Glomerular visceral epithelial cell (primary cell): ENCODE data around the gene SUOX.
A peak's percentile ranks its signal among the peaks of the same experiment; 100 is the strongest.
"Not testable (repeated sequence)": the region's sequence is repeated elsewhere in the genome, so short reads cannot be mapped to it uniquely, and the experiment has no call there.

Experiments used
- DNase-seq: peaks from one replicate; pipeline ENCODE4 v3.0.0-alpha.2; 2016; ENCODE audit errors: extremely low spot score

SUOX gene

DNA sequence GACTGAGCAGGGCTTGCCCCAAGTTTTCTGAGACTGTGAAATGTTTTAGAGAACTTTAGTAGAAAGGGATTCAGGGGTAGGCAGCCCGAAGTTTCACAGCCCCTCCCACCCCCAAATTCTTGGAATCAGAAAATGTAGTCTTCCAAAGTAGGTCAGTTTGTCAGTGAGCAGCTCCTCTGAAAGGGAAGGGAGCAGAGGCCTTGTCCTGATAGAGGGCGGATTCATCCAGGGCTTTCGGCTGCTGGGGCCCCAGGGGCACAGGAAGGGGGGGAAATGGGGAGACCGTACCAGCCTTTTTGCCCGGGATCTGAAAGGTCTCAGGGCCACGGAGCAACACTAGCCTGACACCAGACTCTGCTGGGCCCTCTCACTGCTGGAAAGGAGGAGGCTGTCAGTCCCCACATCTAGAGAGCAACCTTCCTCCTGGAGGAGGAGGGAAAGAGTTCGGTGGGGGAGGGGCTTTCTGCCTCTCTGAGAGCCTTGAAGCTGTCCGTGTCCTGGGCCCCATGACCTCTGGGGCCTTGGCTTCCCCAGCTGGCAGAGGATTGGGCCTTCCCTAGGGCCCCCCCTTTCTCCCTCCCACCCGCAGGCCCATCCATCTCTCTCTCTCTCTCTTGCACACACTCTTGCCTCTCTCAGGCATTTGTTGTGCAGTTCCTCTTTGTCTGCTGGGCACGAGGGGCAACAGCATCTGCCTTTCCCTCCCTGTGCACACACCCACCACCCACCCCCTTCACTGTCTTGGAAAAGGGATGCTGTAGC is 23.5 kb downstream of the SUOX start, which contains the start of gene IKZF4:
Gene IKZF4 (plus strand): TSS at position 621 of the 762 bp plus-strand sequence. CDS start 451 bp downstream, outside the sequence.
- DNase-seq = no peak

DNA sequence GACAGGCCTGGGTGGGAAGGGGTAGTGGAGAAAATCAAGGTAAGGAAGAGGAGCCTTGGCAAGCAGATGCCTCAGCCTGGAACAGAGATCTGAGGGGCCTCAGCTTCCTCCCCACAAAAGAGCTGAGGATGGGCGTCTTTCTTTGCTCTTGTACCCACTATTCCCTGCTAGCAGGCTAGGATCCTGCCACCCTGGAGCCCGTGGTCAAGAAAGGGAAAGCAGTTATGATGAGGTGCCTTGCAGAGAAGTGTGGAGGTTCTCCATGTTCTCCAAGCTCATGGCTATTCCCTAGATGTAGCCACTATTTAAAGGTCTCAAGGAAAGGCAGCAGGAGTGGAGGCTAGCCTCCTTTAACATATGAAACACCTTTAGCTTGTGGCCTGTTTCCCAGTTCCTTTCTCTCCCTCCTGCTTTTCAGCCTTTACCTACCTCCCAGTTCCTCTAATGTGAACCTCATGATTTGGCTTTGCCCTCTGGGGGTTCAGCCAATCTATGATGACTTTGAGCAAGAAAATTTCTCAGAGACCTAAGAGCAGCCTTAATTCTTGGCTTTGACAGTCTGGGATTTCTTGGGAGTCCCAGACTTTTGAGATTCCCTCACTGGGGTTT is 24.9 kb downstream of the SUOX start:
- DNase-seq = no peak

DNA sequence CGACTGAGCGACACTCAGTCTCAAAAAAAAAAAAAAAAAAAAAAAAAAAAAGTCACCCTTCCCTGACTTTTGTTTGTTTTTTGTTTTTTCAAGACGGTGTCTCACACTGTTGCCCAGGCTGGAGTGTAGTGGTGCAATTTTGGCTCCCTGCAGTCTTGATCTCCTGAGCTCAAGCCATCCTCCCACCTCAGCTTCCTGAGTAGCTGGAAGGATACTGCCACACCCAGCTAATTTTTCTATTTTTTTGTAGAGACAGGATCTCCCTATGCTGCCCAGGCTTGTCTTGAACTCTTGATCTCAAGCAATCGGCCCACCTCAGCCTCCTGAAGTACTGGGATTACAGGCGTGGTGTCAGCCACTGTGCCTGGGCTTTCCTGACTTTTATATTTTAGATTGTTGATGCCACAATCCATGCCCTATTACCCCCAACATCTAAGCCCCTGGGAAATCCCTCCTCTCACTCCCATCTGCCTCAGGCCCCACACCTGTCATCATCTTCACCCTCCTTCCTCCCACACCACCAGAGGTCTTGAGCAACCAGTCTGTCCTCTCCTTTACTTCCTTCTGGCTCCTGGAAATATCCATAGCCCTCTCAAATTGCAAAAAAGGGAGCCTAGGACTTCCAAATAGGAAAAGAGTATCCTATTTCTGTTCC is 31.6 kb downstream of the SUOX start:
- DNase-seq = no peak

DNA sequence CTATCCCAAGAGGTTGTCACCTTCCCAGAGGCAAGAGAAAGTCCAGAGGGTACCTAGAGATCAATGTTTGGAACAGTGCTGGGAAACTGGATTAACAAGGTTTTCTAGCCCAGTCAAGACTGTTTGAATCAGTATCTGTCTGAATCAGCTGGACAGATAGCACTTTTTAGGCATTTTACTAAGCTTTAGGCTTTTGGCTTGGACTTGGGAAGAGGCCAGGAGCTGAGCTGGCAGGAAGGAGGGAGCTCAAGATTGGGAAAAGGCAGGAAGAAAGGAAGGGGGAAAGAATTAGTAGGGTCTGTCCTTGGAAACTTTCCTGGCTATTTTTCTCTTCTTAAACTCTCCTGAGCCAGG is 32.1 kb downstream of the SUOX start:
- DNase-seq = no peak

DNA sequence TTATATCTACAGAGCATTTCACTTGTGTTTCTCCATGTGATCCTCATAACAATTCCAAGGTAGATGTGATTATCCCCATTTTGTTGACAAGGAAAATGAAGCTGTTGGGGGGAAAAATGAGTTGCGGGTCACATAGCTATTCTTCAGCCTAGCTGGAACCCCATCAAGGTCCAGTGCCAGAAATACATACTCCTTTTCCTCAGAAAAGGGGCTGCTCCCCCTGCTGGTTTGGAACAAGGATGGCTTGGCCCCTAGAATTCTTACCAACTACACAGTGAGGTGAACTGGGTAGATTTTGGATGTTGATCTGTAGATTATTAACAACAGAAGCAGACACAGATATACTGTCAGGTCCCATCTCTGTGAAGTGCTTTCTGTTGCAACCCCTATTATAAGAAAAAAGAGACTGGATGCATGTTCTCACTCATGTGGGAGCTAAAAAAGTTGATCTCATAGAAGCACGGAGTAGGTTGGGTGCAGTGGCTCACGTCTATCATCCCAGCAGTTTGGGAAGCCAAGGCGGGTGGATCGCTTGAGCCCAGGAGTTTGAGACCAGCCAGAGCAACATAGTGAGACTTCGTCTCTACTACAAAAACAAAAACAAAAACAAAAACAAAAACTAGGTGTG is 32.7 kb downstream of the SUOX start:
- peak; percentile 59 for DNase-seq

DNA sequence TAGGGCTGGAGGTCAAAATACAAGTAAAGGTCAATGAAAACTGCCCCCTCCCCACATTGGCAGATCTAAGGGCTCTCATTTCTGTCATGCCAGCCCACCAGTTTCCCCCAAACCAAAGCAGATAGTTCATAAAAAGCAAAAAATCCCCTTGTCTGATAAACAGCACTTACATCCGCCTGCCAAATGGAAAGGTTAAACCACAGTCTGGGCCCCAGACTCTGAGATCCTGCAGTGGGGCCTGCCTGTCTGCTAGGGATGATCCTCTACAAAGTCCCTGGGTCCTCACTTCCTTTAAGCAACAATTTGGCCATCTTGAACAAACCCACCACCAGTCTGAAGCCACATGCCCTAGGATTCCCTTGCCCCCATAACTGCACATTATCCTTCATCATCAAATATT is 34.9 kb downstream of the SUOX start:
- no peak for DNase-seq

DNA sequence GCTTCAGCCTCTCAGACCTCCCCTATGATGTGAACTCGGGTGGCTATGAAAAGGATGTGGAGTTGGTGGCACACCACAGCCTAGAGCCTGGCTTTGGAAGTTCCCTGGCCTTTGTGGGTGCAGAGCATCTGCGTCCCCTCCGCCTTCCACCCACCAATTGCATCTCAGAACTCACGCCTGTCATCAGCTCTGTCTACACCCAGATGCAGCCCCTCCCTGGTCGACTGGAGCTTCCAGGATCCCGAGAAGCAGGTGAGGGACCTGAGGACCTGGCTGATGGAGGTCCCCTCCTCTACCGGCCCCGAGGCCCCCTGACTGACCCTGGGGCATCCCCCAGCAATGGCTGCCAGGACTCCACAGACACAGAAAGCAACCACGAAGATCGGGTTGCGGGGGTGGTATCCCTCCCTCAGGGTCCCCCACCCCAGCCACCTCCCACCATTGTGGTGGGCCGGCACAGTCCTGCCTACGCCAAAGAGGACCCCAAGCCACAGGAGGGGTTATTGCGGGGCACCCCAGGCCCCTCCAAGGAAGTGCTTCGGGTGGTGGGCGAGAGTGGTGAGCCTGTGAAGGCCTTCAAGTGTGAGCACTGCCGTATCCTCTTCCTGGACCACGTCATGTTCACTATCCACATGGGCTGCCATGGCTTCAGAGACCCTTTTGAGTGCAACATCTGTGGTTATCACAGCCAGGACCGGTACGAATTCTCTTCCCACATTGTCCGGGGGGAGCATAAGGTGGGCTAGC is 37.7 kb downstream of the SUOX start:
- no peak for DNase-seq

DNA sequence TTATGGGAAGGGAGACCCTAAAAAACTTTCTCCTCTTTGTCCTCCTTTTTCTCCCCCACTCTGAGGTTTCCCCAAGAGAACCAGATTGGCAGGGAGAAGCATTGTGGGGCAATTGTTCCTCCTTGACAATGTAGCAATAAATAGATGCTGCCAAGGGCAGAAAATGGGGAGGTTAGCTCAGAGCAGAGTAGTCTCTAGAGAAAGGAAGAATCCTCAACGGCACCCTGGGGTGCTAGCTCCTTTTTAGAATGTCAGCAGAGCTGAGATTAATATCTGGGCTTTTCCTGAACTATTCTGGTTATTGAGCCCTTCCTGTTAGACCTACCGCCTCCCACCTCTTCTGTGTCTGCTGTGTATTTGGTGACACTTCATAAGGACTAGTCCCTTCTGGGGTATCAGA is 40.1 kb downstream of the SUOX start:
- DNase-seq = no peak

DNA sequence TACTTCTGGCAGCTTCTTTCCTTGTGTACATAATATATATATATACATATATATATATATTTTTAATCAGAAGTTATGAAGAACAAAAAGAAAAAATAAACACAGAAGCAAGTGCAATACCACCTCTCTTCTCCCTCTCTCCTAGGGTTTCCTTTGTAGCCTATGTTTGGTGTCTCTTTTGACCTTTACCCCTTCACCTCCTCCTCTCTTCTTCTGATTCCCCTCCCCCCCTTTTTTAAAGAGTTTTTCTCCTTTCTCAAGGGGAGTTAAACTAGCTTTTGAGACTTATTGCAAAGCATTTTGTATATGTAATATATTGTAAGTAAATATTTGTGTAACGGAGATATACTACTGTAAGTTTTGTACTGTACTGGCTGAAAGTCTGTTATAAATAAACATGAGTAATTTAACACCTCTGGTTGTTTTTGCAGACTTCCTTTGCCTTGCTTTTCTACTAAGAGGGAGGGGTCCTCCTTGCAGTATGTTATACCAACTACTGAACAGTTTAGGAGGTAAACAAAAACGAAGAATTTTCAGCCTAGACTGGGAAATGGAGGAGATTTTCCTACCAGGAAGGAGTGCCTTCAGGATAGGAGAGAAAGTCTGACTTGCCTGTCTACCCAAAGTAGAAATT is 41.1 kb downstream of the SUOX start:
- no peak for DNase-seq

DNA sequence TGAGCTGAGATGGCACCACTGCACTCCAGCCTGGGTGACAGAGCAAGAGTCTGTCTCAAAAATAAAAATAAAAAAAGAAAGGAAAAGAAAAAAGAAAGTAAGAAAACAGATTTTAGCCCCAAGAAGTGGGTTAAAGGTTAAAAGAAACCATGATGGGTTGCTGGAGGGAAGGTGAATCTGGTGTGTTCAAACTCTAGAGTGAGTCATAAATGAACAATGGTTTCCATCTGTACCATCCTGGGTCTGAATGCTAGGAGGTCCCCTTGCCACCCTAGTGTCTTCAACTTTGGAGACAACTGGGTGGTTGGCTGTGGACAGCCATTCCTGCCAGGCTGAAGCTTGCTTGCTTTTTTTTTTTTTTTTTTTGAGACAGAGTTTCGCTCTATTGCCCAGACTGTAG is 43.1 kb downstream of the SUOX start:
- no peak for DNase-seq

DNA sequence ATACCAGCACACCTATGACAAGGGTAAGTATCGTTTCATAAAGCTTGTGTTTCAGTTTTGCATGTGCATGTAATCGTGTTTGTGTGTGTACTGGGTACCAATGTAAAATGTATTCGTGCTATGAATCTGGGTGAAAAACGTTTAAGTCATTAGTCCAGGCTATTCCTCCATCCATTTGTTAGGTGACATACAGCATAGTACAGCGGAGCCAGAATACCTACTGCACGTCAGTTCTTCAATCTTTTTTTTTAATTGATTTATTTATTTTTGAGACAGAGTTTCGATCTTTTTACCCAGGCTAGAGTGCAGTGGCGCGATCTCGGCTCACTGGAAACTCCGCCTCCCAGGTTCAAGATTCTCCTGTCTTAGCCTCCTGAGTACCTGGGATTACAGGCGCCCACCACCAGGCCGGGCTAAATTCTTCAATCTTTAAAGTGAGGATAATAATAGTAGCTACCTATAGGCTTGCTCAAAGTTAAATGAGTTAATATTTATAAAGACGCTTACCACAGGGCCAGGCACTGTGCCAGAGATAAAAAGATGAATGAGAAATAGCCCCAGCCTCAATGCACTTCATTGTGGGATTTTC is 44.0 kb downstream of the SUOX start:
- DNase-seq = no peak

DNA sequence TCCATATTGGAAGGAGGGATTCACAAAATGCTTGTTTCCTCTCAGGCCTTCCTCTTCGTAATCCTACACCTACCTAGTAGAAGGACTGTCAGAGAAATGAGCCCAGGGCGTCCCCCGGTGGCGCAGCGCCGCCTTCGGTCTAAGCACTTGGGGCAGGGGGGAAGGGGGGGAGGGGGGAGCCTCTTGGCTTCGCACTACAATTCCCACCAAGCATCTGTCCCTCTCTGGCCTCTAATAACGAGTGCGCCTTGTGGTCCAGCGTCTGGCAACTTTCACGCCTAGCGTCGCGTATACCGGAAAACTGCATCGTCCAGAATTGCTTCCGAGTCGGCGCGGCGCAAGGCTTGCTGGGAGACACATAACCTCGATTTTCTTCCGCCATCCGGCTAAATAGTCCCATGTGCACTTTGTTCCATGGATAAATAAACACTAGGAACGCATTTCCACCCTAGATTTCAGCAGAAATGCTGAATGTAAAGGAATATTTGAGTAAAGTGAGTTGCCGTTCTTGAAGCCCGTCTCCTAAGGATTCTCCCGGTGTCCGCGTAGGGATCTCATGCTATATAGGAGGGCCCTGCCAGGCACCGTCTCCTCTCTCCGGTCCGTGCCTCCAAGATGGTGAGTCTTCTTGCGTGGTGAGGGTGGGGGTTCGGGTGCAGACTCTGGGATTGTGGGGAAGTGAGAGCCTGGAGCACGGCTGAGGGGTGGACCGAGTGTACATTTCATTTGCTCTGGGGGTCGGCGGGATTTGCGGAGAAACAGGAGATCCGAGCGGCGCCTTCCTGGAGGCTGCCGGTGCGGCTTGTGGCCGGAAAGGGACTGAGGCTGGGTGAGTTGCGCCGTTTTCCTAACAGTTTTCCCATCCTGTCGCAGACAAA is 44.7 kb downstream of the SUOX start, which contains the start of gene RPS26:
Gene RPS26 (plus strand): TSS at position 367 of the 878 bp plus-strand sequence. CDS start 249 bp downstream, at position 616.
- DNase-seq = peak; percentile 99

DNA sequence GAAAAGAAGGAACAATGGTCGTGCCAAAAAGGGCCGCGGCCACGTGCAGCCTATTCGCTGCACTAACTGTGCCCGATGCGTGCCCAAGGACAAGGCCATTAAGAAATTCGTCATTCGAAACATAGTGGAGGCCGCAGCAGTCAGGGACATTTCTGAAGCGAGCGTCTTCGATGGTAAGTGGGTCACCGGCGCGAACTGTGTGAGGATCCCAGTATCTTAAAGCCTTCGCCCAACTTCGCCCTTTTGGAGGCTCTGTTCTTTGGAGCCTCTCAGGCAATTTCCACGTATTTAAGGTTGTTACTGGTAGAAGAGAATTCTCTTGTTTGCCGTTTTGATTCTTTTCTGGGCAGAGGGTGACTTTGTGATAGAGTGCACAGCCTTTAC is 45.3 kb downstream of the SUOX start:
- DNase-seq = not testable (repeated sequence)

DNA sequence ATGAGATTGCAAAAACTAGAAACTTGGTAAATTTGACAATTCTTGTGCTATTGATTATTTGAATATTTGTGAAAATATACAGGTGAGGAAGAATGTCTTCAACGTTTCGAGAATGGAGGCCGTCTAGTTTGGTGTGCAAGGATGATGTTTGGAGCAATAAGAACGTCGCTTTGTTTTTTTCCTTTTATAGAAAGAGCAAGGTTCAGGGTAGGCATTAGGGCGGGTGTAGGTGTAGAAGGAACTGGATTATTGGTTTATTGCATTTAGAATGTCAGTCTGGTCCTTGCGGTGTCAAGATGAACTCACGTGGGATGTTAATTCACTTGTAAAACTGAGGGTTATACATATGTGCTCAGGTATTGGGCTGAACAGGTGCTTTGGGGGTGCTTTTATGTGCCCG is 45.8 kb downstream of the SUOX start:
- DNase-seq = no peak

DNA sequence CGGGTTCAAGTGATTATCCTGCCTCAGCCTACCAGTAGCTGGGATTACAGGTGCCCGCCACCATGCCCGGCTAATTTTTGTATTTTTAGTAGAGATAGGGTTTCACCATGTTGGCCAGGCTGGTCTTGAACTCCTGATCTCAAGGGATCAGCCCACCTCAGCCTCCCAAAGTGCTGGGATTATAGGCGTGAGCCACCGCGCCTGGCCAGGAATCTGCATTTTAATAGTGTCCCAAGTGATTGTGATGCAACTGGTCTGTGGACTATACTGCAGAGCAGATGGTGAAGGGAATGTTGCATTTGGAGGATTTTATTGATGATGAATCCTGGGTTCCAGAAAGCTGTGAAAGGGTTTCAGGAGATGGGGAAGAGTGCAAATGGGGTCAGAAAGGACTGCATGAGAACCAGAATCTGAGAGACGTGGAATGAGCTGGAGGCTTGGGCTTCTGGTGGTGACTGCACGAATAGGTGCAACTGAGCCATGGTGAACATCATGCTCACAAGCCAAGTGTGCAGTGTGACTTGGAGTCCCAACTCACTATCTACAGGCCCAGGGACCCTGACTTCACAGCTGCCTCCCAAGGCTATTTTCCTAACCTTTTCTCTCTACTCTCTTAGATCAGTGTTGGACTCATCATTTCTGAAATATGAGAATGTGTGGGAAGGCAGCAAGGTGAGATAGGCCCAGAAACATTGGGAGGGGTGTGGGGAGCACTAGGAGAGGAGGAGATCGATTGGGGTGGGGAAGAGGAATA is 49.1 kb downstream of the SUOX start:
- peak; percentile 16 for DNase-seq

DNA sequence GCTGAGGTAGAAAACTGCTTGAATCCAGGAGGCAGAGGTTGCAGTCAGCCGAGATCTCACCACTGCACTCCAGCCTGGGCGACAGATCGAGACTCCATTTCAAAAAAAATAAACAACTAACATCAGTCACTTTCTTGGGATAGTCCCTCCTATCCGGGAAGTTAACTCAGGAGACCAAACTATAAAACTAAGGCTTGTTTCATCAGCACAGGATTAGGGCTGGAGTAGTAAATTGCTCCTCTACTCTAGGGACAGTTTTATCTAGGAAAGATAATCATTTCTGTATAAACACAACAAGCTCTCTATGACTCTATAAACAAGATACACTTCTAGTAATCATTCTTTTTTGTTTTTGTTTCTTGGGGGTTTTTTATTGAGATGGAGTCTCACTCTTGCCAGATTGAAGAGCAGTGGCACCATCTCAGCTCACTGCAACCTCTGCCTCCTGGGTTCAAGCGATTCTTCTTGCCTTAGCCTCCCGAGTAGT is 56.4 kb downstream of the SUOX start:
- DNase-seq = no peak
